ENCODE data around the gene AGO3.
A peak's percentile ranks its signal among the peaks of the same experiment; 100 is the strongest.

The AGO3 gene

GRCh38 chr1:36098650-36099365, 167.9 kb downstream of the AGO3 start:
- DNase-seq: no peak

- DNase-seq: peak; percentile 83
Observed at GRCh38 chr1:36099681-36100341, 168.9 kb downstream of the AGO3 start.

- DNase-seq: no peak
Observed at GRCh38 chr1:36100376-36100775, 169.5 kb downstream of the AGO3 start.

DNA sequence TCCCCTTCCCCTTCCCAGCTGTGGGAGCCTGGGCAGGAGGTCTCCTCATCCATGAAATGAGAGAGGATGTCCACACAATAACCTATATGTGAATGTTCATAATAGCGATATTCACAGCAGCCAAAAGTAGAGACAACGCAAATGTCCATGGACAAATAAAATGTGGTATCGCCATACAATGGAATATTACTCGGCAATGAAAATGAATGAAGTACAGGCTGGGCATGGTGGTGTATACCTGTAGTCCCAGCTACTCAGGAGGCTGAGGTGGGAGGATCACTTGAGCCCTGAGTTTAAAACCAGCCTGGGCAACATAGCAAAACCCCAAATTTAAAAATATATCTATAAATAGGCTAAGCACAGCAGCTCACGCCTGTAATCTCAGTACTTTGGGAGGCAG, 170.6 kb downstream of the AGO3 start:
- no peak for DNase-seq

DNA sequence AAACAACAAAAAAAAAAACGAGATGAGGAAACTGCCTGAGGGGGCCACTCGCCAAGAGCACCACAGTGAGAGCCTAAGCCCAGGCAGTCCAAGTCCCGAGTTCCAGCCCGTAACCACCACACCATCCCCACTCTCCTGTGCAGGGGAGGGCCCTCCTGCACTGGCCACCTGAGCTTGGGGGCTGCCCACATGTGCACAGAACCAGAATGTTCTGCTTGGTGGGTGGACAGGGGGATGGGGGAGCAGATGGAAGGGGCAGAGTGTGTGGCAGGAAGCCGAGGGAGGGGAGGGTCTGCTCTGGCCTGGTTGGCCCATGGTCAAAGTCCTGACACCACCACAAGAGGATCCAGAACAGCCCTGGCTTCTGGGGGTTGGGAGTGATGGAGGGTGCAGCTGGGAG, 175.4 kb downstream of the AGO3 start:
- no peak for DNase-seq

DNA sequence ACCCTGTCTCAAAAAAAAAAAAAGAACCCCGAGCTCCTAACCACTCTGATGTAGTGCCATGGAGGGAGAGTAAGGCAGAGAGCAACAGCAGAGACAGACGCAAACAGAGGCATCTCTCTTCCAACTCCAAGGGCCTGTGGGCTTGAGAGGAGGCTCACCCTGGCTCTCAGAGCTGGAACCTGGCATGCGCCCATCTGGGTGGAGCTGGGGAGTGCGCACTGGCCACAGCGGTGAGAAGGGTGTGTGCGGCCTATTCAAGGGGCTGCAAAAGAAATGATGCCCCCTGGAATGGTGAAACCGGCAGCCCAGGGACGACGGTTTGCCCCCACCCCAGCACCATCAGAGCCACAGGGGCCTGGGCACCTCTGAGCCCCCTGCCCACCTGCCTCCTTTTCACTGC, 176.5 kb downstream of the AGO3 start:
- no peak for DNase-seq

- DNase-seq: no peak
Observed at GRCh38 chr1:36108314-36108713, 177.4 kb downstream of the AGO3 start.

- DNase-seq: peak in 1 of 2 donors; percentile 30
Observed at GRCh38 chr1:36109041-36109679, 178.3 kb downstream of the AGO3 start.

- DNase-seq: no peak
Observed at GRCh38 chr1:36111151-36111550, 180.2 kb downstream of the AGO3 start.

GRCh38 chr1:36112823-36113222, 181.9 kb downstream of the AGO3 start:
- no peak for DNase-seq

GRCh38 chr1:36114371-36114770, 183.5 kb downstream of the AGO3 start:
- DNase-seq: no peak

DNA sequence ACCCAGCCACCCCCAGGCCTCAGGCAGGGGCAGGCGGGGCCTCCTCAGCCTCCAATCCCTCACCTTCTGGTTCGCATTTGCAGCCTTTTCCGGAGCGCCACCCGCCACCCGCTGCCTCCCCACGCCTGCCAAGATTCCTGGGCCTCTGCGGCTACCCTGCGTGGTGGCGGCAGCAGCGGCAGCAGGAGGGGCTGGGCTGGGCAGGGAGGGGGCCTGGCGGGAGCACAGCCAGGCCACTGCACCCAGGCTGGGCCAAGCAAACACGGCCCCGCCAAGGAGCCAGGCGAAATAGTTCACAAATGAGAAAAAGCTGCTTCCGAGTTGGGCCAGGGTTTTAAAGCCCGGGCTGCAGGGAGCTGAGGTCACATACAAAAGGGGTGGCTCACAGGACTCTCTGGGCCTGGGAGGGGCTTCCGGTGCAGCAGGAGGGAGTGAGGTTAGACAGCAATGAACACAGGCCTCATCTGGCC, 184.3 kb downstream of the AGO3 start:
- no peak for DNase-seq

GRCh38 chr1:36115931-36116330, 185.0 kb downstream of the AGO3 start:
- no peak for DNase-seq

DNA sequence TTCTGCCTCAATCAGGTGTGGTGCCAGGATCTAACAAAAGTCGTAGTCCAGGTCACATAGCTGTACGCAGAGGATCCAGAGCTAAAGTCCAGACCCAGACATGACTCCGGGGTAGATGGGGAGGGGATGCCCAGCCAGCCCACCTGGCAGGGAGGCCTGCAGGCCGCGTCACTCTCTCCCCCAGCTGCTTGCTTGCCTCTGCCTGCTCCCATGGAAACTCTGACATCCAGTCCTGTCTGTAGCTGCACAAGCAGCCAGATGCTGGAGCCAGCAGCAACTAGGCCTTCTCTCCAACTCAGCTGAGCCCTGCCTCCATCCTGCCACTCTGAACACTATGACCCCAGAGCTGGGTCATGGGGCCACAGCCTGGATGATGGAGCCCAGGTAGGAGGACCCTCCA, 186.0 kb downstream of the AGO3 start:
- no peak for DNase-seq

- DNase-seq: no peak
Observed at GRCh38 chr1:36118447-36119204, 187.7 kb downstream of the AGO3 start.

DNA sequence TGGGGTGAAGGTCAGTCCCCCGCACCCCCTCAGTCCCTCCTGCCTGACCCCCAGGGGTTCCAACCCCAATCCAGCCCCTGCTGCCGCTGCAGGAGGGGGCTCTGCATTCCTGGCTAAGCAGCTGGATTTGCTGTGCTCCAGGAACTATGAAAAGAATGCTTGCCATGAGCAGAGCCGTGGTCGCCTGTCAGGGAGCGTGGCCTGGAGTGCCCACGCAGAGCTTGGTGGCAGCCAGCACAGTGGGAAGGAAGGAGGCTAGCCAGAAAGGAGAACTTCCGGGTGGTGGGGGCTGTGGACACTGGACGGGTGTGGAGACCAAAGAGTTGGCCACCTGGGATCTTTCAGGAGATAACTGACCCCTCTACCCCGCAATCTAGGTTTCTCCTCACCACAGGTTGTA, 188.6 kb downstream of the AGO3 start:
- DNase-seq: no peak

Data from stimulated activated CD4-positive, alpha-beta T cell treated with anti-CD3 and anti-CD28 coated beads, Interleukin-2, amount 100 ng/mL, for 24 hours (primary cell).